ENCODE measurements around the gene SLC15A1.

Gene SLC15A1

DNA sequence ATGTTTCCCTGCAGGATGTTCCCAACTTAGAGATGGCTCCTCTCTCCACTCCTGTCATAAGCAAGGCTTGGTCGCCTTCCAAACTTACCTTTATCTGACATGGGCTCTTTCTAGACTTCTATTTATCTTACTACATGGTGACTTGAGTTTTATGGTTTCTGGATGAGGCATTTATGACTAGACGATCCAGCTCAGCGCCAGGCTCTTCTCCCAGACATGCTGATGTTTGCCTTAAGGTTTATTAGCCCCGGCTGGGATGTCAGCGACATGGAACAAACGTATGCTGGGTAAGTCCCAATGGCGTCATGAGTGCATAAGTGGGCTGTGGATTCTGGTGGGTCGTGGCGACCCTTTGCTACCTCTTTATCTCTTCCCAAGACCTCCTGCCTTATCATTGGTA, 39.8 kb upstream of the SLC15A1 start:
- H3K4me2 ChIP-seq (ENCODE audit: low read depth, low read length, poor library complexity, severe bottlenecking), result no peak overlapping the region
- no peaks in the 10 kb centered on the region for H3K27me3 ChIP-seq (ENCODE audit: low read length)
- H3K27ac ChIP-seq (ENCODE audit: low read depth, low read length), result no peak overlapping the region
- no peak overlapping the region for H3K4me3 ChIP-seq (ENCODE audit: insufficient read depth, low read length, poor library complexity, severe bottlenecking)
- H3K36me3 ChIP-seq (ENCODE audit: low read length), result no peaks in the 10 kb centered on the region
- H3K9ac ChIP-seq (ENCODE audit: low read length), result no peak overlapping the region
- H3K9me2 ChIP-seq (replicated peaks; ENCODE audit: insufficient read depth, low read length), result no peaks in the 10 kb centered on the region
- H3K79me2 ChIP-seq (ENCODE audit: insufficient read depth, low read length), result no peaks in the 10 kb centered on the region
- no peak overlapping the region for H2AFZ ChIP-seq (ENCODE audit: low read depth, low read length, severe bottlenecking)
- H3F3A ChIP-seq (ENCODE audit: insufficient read depth), result no peaks in the 10 kb centered on the region
- TF ChIP-seq, protein P1, sequence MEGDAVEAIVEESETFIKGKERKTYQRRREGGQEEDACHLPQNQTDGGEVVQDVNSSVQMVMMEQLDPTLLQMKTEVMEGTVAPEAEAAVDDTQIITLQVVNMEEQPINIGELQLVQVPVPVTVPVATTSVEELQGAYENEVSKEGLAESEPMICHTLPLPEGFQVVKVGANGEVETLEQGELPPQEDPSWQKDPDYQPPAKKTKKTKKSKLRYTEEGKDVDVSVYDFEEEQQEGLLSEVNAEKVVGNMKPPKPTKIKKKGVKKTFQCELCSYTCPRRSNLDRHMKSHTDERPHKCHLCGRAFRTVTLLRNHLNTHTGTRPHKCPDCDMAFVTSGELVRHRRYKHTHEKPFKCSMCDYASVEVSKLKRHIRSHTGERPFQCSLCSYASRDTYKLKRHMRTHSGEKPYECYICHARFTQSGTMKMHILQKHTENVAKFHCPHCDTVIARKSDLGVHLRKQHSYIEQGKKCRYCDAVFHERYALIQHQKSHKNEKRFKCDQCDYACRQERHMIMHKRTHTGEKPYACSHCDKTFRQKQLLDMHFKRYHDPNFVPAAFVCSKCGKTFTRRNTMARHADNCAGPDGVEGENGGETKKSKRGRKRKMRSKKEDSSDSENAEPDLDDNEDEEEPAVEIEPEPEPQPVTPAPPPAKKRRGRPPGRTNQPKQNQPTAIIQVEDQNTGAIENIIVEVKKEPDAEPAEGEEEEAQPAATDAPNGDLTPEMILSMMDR (IDR thresholded peaks at IDR 0.05; ENCODE audit: insufficient read depth, low read length, poor library complexity, severe bottlenecking), result no peak
- no peak for TF ChIP-seq EZH2phosphoT487 (conservative IDR thresholded peaks at IDR 0.05; ENCODE audit: low read length)
- no peaks in the 10 kb centered on the region for H3K9me3 ChIP-seq (ENCODE audit: insufficient read depth, low read length)
- no peaks in the 10 kb centered on the region for H4K20me1 ChIP-seq (ENCODE audit: low read depth, low read length)

DNA sequence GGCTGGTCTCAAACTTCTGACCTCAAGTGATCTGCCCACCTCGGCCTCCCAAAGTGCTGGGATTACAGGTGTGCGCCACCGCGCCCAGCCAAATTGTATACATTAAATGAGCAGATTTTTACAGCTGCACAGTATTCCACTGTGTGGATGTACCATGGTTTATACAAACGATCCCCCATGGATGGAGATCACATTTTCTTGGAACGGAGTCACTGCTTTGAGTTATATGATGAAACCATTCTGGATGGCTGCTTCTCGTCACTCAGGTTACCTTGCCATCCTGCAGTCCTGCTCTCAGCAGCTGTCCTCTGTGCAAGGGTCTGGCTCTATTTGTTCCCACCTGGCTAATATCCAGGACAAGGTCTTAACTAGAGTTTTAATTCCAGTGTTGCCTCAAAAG, 39.1 kb upstream of the SLC15A1 start:
- Histone ChIP-seq H3K9ac (ENCODE audit: low read length) (no peak overlapping the region), H3K27me3 (ENCODE audit: low read length) (no peaks in the 10 kb centered on the region), H3K27ac (ENCODE audit: low read depth, low read length) (no peak overlapping the region), H3K4me3 (ENCODE audit: insufficient read depth, low read length, poor library complexity, severe bottlenecking) (no peak overlapping the region), H3K9me2 (replicated peaks; ENCODE audit: insufficient read depth, low read length) (no peaks in the 10 kb centered on the region), H2AFZ (ENCODE audit: low read depth, low read length, severe bottlenecking) (no peak overlapping the region), H3F3A (ENCODE audit: insufficient read depth) (no peaks in the 10 kb centered on the region), H3K79me2 (ENCODE audit: insufficient read depth, low read length) (no peaks in the 10 kb centered on the region), H3K4me2 (ENCODE audit: low read depth, low read length, poor library complexity, severe bottlenecking) (no peak overlapping the region), H3K9me3 (ENCODE audit: insufficient read depth, low read length) (no peaks in the 10 kb centered on the region), H3K36me3 (ENCODE audit: low read length) (no peaks in the 10 kb centered on the region), H4K20me1 (ENCODE audit: low read depth, low read length) (no peaks in the 10 kb centered on the region)
- TF ChIP-seq EZH2phosphoT487 (conservative IDR thresholded peaks at IDR 0.05; ENCODE audit: low read length), result no peak
- TF ChIP-seq, protein P1 (IDR thresholded peaks at IDR 0.05; ENCODE audit: insufficient read depth, low read length, poor library complexity, severe bottlenecking), result no peak

DNA sequence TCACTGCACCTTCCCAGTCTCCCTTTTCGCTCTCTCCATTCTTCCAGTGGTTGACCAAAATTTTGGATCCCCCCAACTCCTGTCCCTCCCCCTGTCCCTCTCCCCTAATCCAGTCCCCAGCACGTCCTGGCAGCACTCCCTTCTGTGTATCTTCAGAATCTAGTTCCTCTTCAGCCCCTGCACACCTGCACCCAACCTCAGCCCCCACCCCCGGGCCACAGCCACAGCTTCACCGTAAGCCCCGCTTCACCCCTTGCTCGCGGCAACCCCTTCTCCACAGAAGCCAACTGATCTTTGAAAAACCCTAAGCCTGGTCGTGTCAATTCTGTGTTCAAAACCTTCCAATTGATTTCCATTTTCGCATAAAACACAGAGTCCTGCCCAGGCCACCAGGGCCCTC, 35.5 kb upstream of the SLC15A1 start:
- no peaks in the 10 kb centered on the region for H3K9me3 ChIP-seq (ENCODE audit: insufficient read depth, low read length)
- no peaks in the 10 kb centered on the region for H3K9me2 ChIP-seq (replicated peaks; ENCODE audit: insufficient read depth, low read length)
- no peak overlapping the region for H3K4me3 ChIP-seq (ENCODE audit: insufficient read depth, low read length, poor library complexity, severe bottlenecking)
- no peaks in the 10 kb centered on the region for H3K36me3 ChIP-seq (ENCODE audit: low read length)
- H2AFZ ChIP-seq (ENCODE audit: low read depth, low read length, severe bottlenecking), result no peak overlapping the region
- no peaks in the 10 kb centered on the region for H3K79me2 ChIP-seq (ENCODE audit: insufficient read depth, low read length)
- no peaks in the 10 kb centered on the region for H3F3A ChIP-seq (ENCODE audit: insufficient read depth)
- no peak overlapping the region for H3K9ac ChIP-seq (ENCODE audit: low read length)
- no peaks in the 10 kb centered on the region for H3K27me3 ChIP-seq (ENCODE audit: low read length)
- no peak overlapping the region for H3K27ac ChIP-seq (ENCODE audit: low read depth, low read length)
- TF ChIP-seq, protein P1 (IDR thresholded peaks at IDR 0.05; ENCODE audit: insufficient read depth, low read length, poor library complexity, severe bottlenecking), result no peak
- no peak for TF ChIP-seq EZH2phosphoT487 (conservative IDR thresholded peaks at IDR 0.05; ENCODE audit: low read length)
- H4K20me1 ChIP-seq (ENCODE audit: low read depth, low read length), result no peaks in the 10 kb centered on the region
- no peak overlapping the region for H3K4me2 ChIP-seq (ENCODE audit: low read depth, low read length, poor library complexity, severe bottlenecking)
